NCI-H345 treated with DMSO at 0.1 percent for 48 hours (cell line): ENCODE data around the gene BHLHE41.

Experiments used
- DNase-seq: peaks from one replicate; lab custom pipeline; 2025; ENCODE audit not compliant: unreplicated experiment; lab: John Stamatoyannopoulos, UW

BHLHE41 gene

GRCh38 chr12:26114720-26115401 is 10.0 kb downstream of the BHLHE41 start:
- DNase-seq = no peak

GRCh38 chr12:26113853-26114719 is 10.8 kb downstream of the BHLHE41 start:
- DNase-seq = no peak

- no peak for DNase-seq
Measured at GRCh38 chr12:26113181-26113654, 11.6 kb downstream of the BHLHE41 start.

GRCh38 chr12:26112703-26113147 is 12.1 kb downstream of the BHLHE41 start:
- DNase-seq = no peak

GRCh38 chr12:26112232-26112631 is 12.6 kb downstream of the BHLHE41 start:
- no peak for DNase-seq

GRCh38 chr12:26109343-26109881 is 15.4 kb downstream of the BHLHE41 start:
- DNase-seq = no peak

GRCh38 chr12:26108915-26109314 is 15.9 kb downstream of the BHLHE41 start:
- no peak for DNase-seq

- DNase-seq = no peak
Measured at GRCh38 chr12:26106347-26106746, 18.5 kb downstream of the BHLHE41 start.

- no peak for DNase-seq
Measured at GRCh38 chr12:26102953-26103352, 21.9 kb downstream of the BHLHE41 start.

- DNase-seq = no peak
Measured at GRCh38 chr12:26101763-26102162, 23.1 kb downstream of the BHLHE41 start.

- no peak for DNase-seq
Measured at GRCh38 chr12:26101350-26101734, 23.5 kb downstream of the BHLHE41 start.

GRCh38 chr12:26100666-26101349 is 24.0 kb downstream of the BHLHE41 start:
- DNase-seq = no peak

- DNase-seq = peak; percentile 48
Measured at GRCh38 chr12:26097046-26097878, 27.6 kb downstream of the BHLHE41 start.

- no peak for DNase-seq
Measured at GRCh38 chr12:26096036-26096435, 28.8 kb downstream of the BHLHE41 start.

- DNase-seq = no peak
Measured at GRCh38 chr12:26095186-26095585, 29.7 kb downstream of the BHLHE41 start.

- DNase-seq = no peak
Measured at GRCh38 chr12:26092346-26093105, 32.3 kb downstream of the BHLHE41 start.

- no peak for DNase-seq
Measured at GRCh38 chr12:26091822-26092221, 33.0 kb downstream of the BHLHE41 start.

GRCh38 chr12:26090836-26091510 is 33.9 kb downstream of the BHLHE41 start:
- DNase-seq = no peak

- DNase-seq = no peak
Measured at GRCh38 chr12:26088998-26089397, 35.8 kb downstream of the BHLHE41 start.
